Stimulated activated CD4-positive, alpha-beta T cell treated with anti-CD3 and anti-CD28 coated beads, Interleukin-2, amount 100 ng/mL, for 48 hours (primary cell): ENCODE data around the gene PITPNM1.

Source experiments
- DNase-seq, 2 donors: peaks; one replicate each; pipeline ENCODE4 v3.0.0-alpha.2; 2020

The PITPNM1 gene

GRCh38 chr11:67502328-67502979 lies 2.7 kb downstream of the PITPNM1 start:
- DNase-seq: no peak

GRCh38 chr11:67501854-67502253 lies 3.3 kb downstream of the PITPNM1 start:
- no peak for DNase-seq

GRCh38 chr11:67500831-67501715 lies 4.1 kb downstream of the PITPNM1 start:
- DNase-seq: no peak

- DNase-seq: no peak
Measured at GRCh38 chr11:67500484-67500821, 4.7 kb downstream of the PITPNM1 start.

- DNase-seq: no peak
Measured at GRCh38 chr11:67499808-67500483, 5.2 kb downstream of the PITPNM1 start.

- no peak for DNase-seq
Measured at GRCh38 chr11:67498544-67498972, 6.6 kb downstream of the PITPNM1 start.

- no peak for DNase-seq
Measured at GRCh38 chr11:67497656-67498291, 7.4 kb downstream of the PITPNM1 start.

- DNase-seq: no peak
Measured at GRCh38 chr11:67496113-67496512, 9.1 kb downstream of the PITPNM1 start.

- no peak for DNase-seq
Measured at GRCh38 chr11:67495234-67496005, 9.7 kb downstream of the PITPNM1 start.

GRCh38 chr11:67494371-67495233 lies 10.6 kb downstream of the PITPNM1 start:
- DNase-seq: no peak

- no peak for DNase-seq
Measured at GRCh38 chr11:67493548-67494370, 11.4 kb downstream of the PITPNM1 start.

GRCh38 chr11:67492801-67493547 lies 12.2 kb downstream of the PITPNM1 start:
- no peak for DNase-seq

GRCh38 chr11:67492069-67492727 lies 13.0 kb downstream of the PITPNM1 start:
- no peak for DNase-seq

- no peak for DNase-seq
Measured at GRCh38 chr11:67491276-67492068, 13.7 kb downstream of the PITPNM1 start.

- DNase-seq: no peak
Measured at GRCh38 chr11:67490727-67491065, 14.5 kb downstream of the PITPNM1 start.

- no peak for DNase-seq
Measured at GRCh38 chr11:67489885-67490726, 15.1 kb downstream of the PITPNM1 start.

GRCh38 chr11:67489203-67489884 lies 15.8 kb downstream of the PITPNM1 start:
- DNase-seq: no peak
